Activated CD4-positive, alpha-beta T cell treated with anti-CD3 and anti-CD28 coated beads, Interleukin-2, amount 10 ng/mL, durations not matched to agents 7 days and 5 days (primary cell): ENCODE results near the gene STRIP2. TPM values are rescaled to one million over a fixed set of nuclear protein-coding genes. Genes with fewer than 3 reads are reported as not detected.
"Not testable (repeated sequence)": the region's sequence is repeated elsewhere in the genome, so short reads cannot be mapped to it uniquely, and the experiment has no call there.

Source experiments
- CTCF ChIA-PET: fragments of 350-600 bp; sonication (Branson Sonifier 250); formaldehyde crosslinking; loops from one replicate; lab custom pipeline; 2021; ENCODE audit warnings: antibody characterized with exemption; lab: Charles Lee
- POLR2A ChIA-PET: fragments of 350-600 bp; sonication (Branson Sonifier 250); formaldehyde crosslinking; loops from one replicate; lab custom pipeline; 2021; ENCODE audit warnings: antibody characterized with exemption; lab: Charles Lee
- DNase-seq: peaks from one replicate; pipeline ENCODE4 v3.0.0-alpha.2; 2020
- H3K27ac Mint-ChIP-seq: one replicate; pipeline ENCODE4 v1.8.0; 2021; ENCODE audit warnings: mild to moderate bottlenecking, moderate library complexity, mixed read lengths
- H3K27me3 Mint-ChIP-seq: one replicate; pipeline ENCODE4 v1.8.0; 2021; ENCODE audit warnings: mixed read lengths
- H3K36me3 Mint-ChIP-seq: one replicate; pipeline ENCODE4 v1.8.0; 2021; ENCODE audit warnings: low read depth, mixed read lengths
- H3K4me1 Mint-ChIP-seq: one replicate; pipeline ENCODE4 v1.8.0; 2021; ENCODE audit warnings: mixed read lengths
- H3K4me3 Mint-ChIP-seq: one replicate; pipeline ENCODE4 v1.8.0; 2021; ENCODE audit warnings: mild to moderate bottlenecking, moderate library complexity, mixed read lengths
- H3K9me3 Mint-ChIP-seq: one replicate; pipeline ENCODE4 v1.8.0; 2021; ENCODE audit warnings: mixed read lengths
- total RNA-seq, 2 experiments: library from RNA; stranded (reverse); gene quantifications; one replicate each; pipeline ENCODE4 v1.2.3, GENCODE V29; 2021

STRIP2 gene
- total RNA-seq, 2 experiments from 2014 or later, result 10.7 to 12.1 TPM

GRCh38 chr7:129446925-129447324 lies 12.7 kb downstream of the STRIP2 start:
- POLR2A ChIA-PET, H3K27ac Mint-ChIP-seq, CTCF ChIA-PET, H3K27me3 Mint-ChIP-seq, H3K4me3 Mint-ChIP-seq, DNase-seq, H3K4me1 Mint-ChIP-seq: not testable (repeated sequence)
- peaks cover 15% of the 10 kb centered on the region for H3K9me3 Mint-ChIP-seq
- H3K36me3 Mint-ChIP-seq, result peaks cover 71% of the 10 kb centered on the region

- H3K27me3 Mint-ChIP-seq, H3K4me1 Mint-ChIP-seq, H3K27ac Mint-ChIP-seq, POLR2A ChIA-PET, DNase-seq, H3K4me3 Mint-ChIP-seq, CTCF ChIA-PET: not testable (repeated sequence)
- peaks cover 15% of the 10 kb centered on the region for H3K9me3 Mint-ChIP-seq
- peaks cover 72% of the 10 kb centered on the region for H3K36me3 Mint-ChIP-seq
These were observed 13.2 kb downstream of the STRIP2 start for GRCh38 chr7:129447445-129447844.

GRCh38 chr7:129448608-129449007 lies 14.4 kb downstream of the STRIP2 start:
- H3K9me3 Mint-ChIP-seq, result peaks cover 15% of the 10 kb centered on the region
- CTCF ChIA-PET, result interaction anchor here (1.8 to 1.9 kb wide), 2 partner anchors 10 to 15 kb away, joined by 5 to 6 read pairs; partner anchors contain the start of gene STRIP2
- H3K27ac Mint-ChIP-seq, result not testable (repeated sequence)

DNA sequence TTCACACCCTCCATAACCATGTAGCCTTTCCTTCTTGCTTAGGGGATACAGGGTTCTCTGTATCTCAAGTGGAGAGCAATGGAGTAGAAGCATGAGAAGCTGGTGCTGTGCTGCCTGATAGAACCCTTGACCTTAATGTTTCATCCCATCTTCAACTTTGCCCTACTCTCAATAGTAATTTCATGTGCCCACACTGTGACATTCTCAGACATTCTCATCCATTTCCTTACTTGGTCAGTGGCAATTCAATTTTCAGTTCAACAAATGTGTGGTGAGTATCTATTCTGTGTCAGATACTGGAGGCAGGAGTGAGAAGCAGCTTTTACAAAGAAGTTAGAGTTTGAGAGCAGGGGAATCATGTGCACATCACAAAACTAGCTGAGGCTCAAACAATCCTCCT lies 16.1 kb downstream of the STRIP2 start:
- ChIA-PET POLR2A (no interaction called here), CTCF (interaction anchor here (1.4 to 1.9 kb wide), 3 partner anchors 11 to 18 kb away, joined by 5 to 6 read pairs (median 6); partner anchors contain the start of gene STRIP2)
- no peak overlapping the region for H3K27ac Mint-ChIP-seq
- no peaks in the 10 kb centered on the region for H3K27me3 Mint-ChIP-seq
- DNase-seq, result no peak
- no peaks in the 10 kb centered on the region for H3K4me1 Mint-ChIP-seq
- no peak overlapping the region for H3K4me3 Mint-ChIP-seq
- peaks cover 15% of the 10 kb centered on the region for H3K9me3 Mint-ChIP-seq
- H3K36me3 Mint-ChIP-seq, result peaks cover 60% of the 10 kb centered on the region

More at GRCh38 chr7:129448608-129449007, 14.4 kb downstream of the STRIP2 start:
- DNase-seq, H3K27me3 Mint-ChIP-seq, H3K4me3 Mint-ChIP-seq, H3K4me1 Mint-ChIP-seq, POLR2A ChIA-PET: not testable (repeated sequence)
- peaks cover 72% of the 10 kb centered on the region for H3K36me3 Mint-ChIP-seq

DNA sequence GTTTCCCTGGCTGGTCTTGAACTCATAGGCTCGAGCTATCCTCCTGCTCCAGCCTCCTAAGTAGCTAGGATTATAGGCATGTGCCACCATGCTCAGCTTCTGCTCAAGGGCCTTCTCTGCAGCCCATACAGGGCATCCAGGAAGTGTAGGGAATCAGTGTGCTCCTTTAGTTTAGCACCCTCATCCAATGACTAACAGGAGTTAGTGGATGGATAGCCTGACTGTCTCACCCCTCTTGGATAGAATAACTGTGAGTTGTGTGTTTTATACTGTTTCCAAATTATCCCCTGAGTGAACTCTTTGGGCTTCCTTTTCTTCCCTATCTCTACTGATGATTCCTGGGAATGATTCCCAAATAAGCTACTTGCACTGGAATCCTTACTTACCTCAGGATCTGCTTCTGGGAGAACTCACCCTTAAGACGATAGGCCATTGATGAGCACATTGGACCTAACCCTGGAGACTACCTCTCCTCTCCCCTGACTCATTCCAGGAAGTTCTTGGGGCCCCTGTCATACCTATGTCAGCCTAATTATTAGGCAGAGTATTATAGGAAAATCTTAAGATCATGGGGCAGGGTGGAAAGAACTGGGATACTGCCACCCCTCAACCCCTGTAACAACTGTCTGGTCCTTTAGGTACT lies 18.5 kb downstream of the STRIP2 start:
- Mint-ChIP-seq H3K27ac (no peak overlapping the region), H3K36me3 (peaks cover 37% of the 10 kb centered on the region), H3K4me3 (no peak overlapping the region), H3K4me1 (no peaks in the 10 kb centered on the region), H3K9me3 (peaks cover 10% of the 10 kb centered on the region), H3K27me3 (no peaks in the 10 kb centered on the region)
- CTCF ChIA-PET, result interaction anchor here (0.7 to 2.8 kb wide), 3 partner anchors 13 to 85 kb away, joined by 3 to 12 read pairs (median 4); no protein-coding TSS in a partner anchor
- POLR2A ChIA-PET, result interaction anchor here (0.5 kb wide), 1 partner anchor 18 kb away, joined by 3 read pairs; the partner anchor contains the start of gene STRIP2
- no peak for DNase-seq

DNA sequence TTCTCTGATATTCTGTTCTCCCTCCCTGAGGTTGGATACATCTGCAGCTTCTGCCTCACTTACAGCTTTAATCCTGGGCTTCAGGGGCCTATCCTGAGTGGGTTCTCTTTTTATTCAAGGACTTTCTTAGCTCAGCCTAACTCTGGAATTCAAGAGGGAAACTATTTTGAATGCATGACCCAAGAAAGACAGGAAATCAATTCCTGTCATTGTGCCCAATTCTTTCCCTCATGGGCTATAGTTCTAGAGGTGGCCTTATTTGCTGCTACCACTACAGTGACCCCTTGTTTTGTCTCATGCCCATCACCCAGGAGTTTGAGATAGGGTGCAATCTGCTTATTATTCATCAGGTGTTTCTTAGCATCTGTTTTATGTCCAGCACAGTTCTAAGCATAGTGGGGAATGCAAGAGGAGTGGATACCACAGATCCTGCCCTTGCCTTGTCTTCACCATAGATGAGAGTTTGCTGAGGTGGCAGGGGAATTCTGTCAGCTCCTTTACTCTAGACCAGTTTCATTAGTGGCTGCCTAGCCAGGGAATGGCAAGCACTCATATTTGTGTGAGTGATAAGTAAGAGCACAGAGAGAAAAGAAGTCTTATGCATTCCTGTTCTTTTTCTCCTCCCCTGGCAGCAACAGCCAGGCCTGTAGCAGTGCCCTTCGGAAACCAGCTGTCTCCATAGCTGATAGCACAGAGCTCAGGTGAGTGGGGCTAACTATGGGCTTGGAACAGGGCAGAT lies 19.4 kb downstream of the STRIP2 start:
- Mint-ChIP-seq H3K27ac (no peak overlapping the region), H3K4me1 (no peaks in the 10 kb centered on the region), H3K27me3 (no peaks in the 10 kb centered on the region), H3K9me3 (peaks cover 6% of the 10 kb centered on the region), H3K36me3 (peaks cover 31% of the 10 kb centered on the region), H3K4me3 (no peak overlapping the region)
- ChIA-PET POLR2A (no interaction called here), CTCF (interaction anchor here (1.5 to 2.8 kb wide), 2 partner anchors 14 to 27 kb away, joined by 4 to 12 read pairs; no protein-coding TSS in a partner anchor)
- no peak for DNase-seq

GRCh38 chr7:129454249-129454551 lies 20.0 kb downstream of the STRIP2 start:
- CTCF ChIA-PET, result interaction anchor here (1.5 to 2.8 kb wide), 2 partner anchors 14 to 27 kb away, joined by 4 to 12 read pairs; no protein-coding TSS in a partner anchor
- Mint-ChIP-seq H3K36me3 (peaks cover 26% of the 10 kb centered on the region), H3K9me3 (peaks cover 1% of the 10 kb centered on the region), H3K4me3 (no peak overlapping the region), H3K4me1 (no peaks in the 10 kb centered on the region), H3K27me3 (no peaks in the 10 kb centered on the region), H3K27ac (peak overlapping the region; percentile 14)
- POLR2A ChIA-PET, result no interaction called here
- no peak for DNase-seq

DNA sequence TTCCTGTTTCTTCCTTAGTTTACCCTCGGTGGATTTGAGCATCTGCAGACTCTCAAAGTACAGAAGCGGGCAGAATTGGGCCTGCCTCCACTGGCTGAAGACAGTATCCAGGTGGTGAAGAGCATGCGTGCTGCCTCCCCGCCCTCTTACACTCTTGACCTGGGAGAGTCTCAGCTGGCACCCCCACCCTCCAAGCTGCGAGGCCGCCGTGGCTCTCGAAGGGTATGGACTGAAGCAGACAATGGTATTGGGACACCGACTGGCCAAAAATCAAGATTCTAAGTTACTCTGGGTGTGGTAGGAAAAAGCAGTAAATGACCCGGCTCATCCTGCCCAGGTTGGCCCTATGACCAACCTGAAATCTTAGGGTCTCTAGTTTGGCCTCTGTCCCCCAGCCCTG lies 22.2 kb downstream of the STRIP2 start:
- POLR2A ChIA-PET, result no interaction called here
- Mint-ChIP-seq H3K36me3 (peaks cover 11% of the 10 kb centered on the region), H3K4me3 (no peak overlapping the region), H3K4me1 (no peaks in the 10 kb centered on the region), H3K27ac (no peak overlapping the region), H3K27me3 (no peaks in the 10 kb centered on the region), H3K9me3 (no peaks in the 10 kb centered on the region)
- CTCF ChIA-PET, result no interaction called here
- no peak for DNase-seq

- ChIA-PET CTCF (interaction anchor here (1.0 kb wide), 1 partner anchor 87 kb away, joined by 3 read pairs; no protein-coding TSS in a partner anchor), POLR2A (no interaction called here)
- no peaks in the 10 kb centered on the region for H3K9me3 Mint-ChIP-seq
- DNase-seq, result no peak
- no peak overlapping the region for H3K27ac Mint-ChIP-seq
- H3K4me3 Mint-ChIP-seq, result no peak overlapping the region
- H3K27me3 Mint-ChIP-seq, result no peaks in the 10 kb centered on the region
- no peaks in the 10 kb centered on the region for H3K4me1 Mint-ChIP-seq
- peaks cover 6% of the 10 kb centered on the region for H3K36me3 Mint-ChIP-seq
These were observed 22.9 kb downstream of the STRIP2 start for GRCh38 chr7:129457101-129457500.

GRCh38 chr7:129458171-129458570 lies 23.9 kb downstream of the STRIP2 start:
- no peak overlapping the region for H3K27ac Mint-ChIP-seq
- H3K4me1 Mint-ChIP-seq, result no peaks in the 10 kb centered on the region
- H3K9me3 Mint-ChIP-seq, result no peaks in the 10 kb centered on the region
- CTCF ChIA-PET, result interaction anchor here (1.0 kb wide), 1 partner anchor 88 kb away, joined by 3 read pairs; no protein-coding TSS in a partner anchor
- no peaks in the 10 kb centered on the region for H3K27me3 Mint-ChIP-seq
- POLR2A ChIA-PET, result no interaction called here
- peaks cover 7% of the 10 kb centered on the region for H3K36me3 Mint-ChIP-seq
- DNase-seq, result no peak
- no peak overlapping the region for H3K4me3 Mint-ChIP-seq

GRCh38 chr7:129461809-129462208 lies 27.6 kb downstream of the STRIP2 start:
- Mint-ChIP-seq H3K36me3 (peaks cover 11% of the 10 kb centered on the region), H3K27ac (no peak overlapping the region), H3K27me3 (no peaks in the 10 kb centered on the region), H3K4me3 (no peak overlapping the region), H3K4me1 (no peaks in the 10 kb centered on the region), H3K9me3 (no peaks in the 10 kb centered on the region)
- ChIA-PET POLR2A (no interaction called here), CTCF (interaction anchor here (1.0 to 1.8 kb wide), 4 partner anchors 12 to 176 kb away, joined by 3 to 4 read pairs (median 4); no protein-coding TSS in a partner anchor)
- DNase-seq, result no peak

- ChIA-PET CTCF (interaction anchor here (0.8 to 3.6 kb wide), 5 partner anchors 9 to 177 kb away, joined by 3 to 17 read pairs (median 3); partner anchors contain the start of gene STRIP2), POLR2A (interaction anchor here (0.6 kb wide), 1 partner anchor 601 kb away, joined by 5 read pairs; no protein-coding TSS in a partner anchor)
- Mint-ChIP-seq H3K4me1 (no peaks in the 10 kb centered on the region), H3K4me3 (no peak overlapping the region), H3K27me3 (no peaks in the 10 kb centered on the region), H3K9me3 (no peaks in the 10 kb centered on the region), H3K36me3 (peaks cover 11% of the 10 kb centered on the region), H3K27ac (no peak overlapping the region)
- DNase-seq, result no peak
These were observed 28.2 kb downstream of the STRIP2 start for GRCh38 chr7:129462420-129462819.

DNA sequence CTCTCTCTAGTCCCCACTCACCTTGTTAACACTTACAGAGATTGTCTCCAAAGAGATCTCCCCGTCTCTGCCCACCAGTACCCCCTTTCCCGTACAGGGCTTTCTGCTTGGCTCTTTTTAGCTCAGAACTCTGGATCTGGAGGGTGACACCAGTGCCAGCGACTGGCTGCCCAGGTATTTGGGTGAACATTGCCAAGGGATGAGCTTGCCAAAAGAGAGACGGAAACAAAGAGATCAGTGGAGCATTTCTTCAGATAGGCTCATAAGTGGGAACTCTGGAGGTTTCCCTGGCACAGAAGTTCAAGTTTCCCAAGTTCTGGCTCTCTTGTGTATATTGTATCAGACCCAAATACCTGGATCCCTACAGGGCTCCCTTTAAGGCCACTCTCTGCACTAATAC lies 30.0 kb downstream of the STRIP2 start:
- Mint-ChIP-seq H3K4me3 (no peak overlapping the region), H3K27me3 (no peaks in the 10 kb centered on the region), H3K27ac (no peak overlapping the region), H3K36me3 (peaks cover 13% of the 10 kb centered on the region), H3K9me3 (no peaks in the 10 kb centered on the region), H3K4me1 (no peaks in the 10 kb centered on the region)
- ChIA-PET POLR2A (no interaction called here), CTCF (interaction anchor here (1.1 to 3.6 kb wide), 2 partner anchors 22 to 97 kb away, joined by 4 to 17 read pairs; no protein-coding TSS in a partner anchor)
- DNase-seq, result no peak
